Activated CD4-positive, CD25-positive, alpha-beta regulatory T cell treated with anti-CD3 and anti-CD28 coated beads, Interleukin-2, amount 50 U/mL, for 72 hours (primary cell): ENCODE data around the gene SPPL3.

Source experiments
- DNase-seq: peaks from one replicate; pipeline ENCODE4 v3.0.0; 2021

SPPL3 gene

DNA sequence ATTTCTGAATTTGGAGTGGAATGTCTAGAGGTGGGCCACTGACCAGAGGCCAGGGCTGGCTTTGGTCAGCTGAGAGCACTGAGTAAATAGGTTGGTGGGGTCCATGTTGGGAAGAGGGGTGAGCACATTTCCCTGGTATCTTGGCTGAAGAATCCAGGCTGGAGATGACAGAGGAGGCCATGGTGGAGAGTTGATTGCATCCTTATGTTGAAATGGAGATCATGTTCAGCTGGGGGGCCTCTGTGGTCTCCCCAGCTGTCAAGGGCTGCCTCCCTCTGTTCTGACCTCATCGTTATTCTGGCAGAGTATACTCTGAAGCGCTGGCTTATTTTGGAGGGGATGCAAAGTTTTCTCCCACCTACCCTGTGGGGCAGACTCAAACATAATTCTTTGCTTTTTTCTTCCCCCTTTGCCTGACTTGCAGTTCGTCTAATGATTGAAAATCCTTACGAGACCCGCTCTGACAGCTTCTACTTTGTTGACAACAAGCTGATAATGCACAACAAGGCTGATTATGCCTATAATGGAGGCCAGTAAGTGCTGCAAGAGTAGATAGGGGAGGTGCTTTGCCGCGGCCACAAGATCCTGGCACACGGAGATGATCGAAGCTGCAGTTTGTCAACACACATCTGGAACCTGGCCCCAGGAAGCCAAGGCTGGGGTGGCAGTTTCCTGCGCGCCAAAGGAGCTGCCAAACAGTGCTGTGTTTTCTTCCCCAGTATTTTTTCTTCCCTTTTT lies 184.5 kb downstream of the SPPL3 start:
- no peak for DNase-seq

- no peak for DNase-seq
These were observed 185.1 kb downstream of the SPPL3 start for GRCh38 chr12:120719072-120719471.

DNA sequence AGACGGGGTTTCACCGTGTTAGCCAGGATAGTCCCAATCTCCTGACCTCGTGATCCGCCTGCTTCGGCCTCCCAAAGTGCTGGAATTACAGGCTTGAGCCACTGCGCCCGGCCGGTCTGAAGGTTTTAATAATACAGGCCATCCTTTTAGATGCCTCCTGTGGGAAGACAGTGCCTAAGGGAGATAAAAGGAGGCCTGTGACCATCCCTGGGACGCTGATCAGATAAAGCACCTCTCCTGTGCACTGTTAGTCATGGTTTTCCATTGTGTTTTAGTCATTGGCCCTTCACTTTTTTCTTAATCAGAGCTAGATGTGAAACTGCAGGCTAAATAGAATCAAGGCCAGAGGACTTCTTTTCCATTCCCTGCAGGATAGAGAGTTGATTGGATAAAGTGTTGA lies 186.1 kb downstream of the SPPL3 start:
- DNase-seq = no peak

DNA sequence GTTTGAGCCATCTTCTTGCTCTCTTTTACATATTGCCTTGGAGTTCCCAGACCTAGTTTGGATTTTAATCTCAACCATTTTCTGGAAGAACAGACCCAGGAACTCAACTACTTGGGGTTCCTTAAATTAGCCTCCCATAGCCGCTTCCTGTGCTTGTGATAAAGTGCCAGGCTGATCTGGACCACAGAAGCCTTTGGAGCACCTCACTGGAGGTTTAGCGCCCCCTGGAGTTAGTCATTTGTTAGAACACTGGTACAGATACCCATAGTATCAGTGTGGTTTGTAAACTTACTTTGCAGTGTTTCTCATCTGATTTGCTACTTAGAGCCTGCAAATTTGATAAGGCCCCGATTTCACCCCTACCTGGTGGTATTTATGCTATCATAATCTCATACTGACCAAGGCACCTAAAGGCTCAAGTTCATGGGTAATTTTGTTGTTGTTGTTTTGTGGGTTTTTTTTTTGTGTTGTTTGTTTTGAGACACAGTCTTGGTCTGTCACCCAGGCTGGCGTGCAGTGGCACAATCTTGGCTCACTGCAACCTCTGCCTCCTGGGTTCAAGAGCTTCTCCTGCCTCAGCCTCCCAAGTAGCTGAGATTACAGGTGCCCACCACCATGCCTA lies 190.2 kb downstream of the SPPL3 start:
- peak; percentile 66 for DNase-seq

GRCh38 chr12:120712610-120713009 lies 191.5 kb downstream of the SPPL3 start:
- no peak for DNase-seq
